Neural cell (in vitro differentiated cells): ENCODE measurements around the gene ISL2.

Source experiments
- EP300 ChIP-seq: fragments of 450-650 bp; conservative IDR thresholded peaks from 2 replicates; pipeline ENCODE4 v1.6.1; 2014; ENCODE audit warnings: antibody characterized with exemption, mild to moderate bottlenecking, moderate library complexity; ENCODE audit not compliant: poor library complexity, severe bottlenecking
- EZH2 ChIP-seq: fragments of 200-600, 300-800 bp; shearing (Covaris generic), sonication (generic); IDR thresholded peaks from 2 replicates; pipeline ENCODE4 v1.6.1; 2014; ENCODE audit warnings: antibody characterized with exemption, low read length, borderline replicate concordance, mild to moderate bottlenecking; ENCODE audit not compliant: insufficient read depth, poor library complexity, severe bottlenecking
- MXI1 ChIP-seq: fragments of 450-650 bp; conservative IDR thresholded peaks from 2 replicates; pipeline ENCODE4 v1.6.1; 2014; ENCODE audit warnings: antibody characterized with exemption, mild to moderate bottlenecking; ENCODE audit not compliant: poor library complexity, severe bottlenecking
- POLR2AphosphoS5 ChIP-seq: IDR thresholded peaks from 2 replicates; pipeline ENCODE4 v1.6.1; 2012
- RAD21 ChIP-seq: fragments of 450-650 bp; conservative IDR thresholded peaks from 2 replicates; pipeline ENCODE4 v1.6.1; 2014; ENCODE audit warnings: antibody characterized with exemption, mild to moderate bottlenecking, moderate library complexity
- REST ChIP-seq: IDR thresholded peaks from 2 replicates; pipeline ENCODE4 v1.6.1; 2012; ENCODE audit warnings: borderline replicate concordance
- TAF1 ChIP-seq: IDR thresholded peaks from 2 replicates; pipeline ENCODE4 v1.6.1; 2012; ENCODE audit warnings: low read depth
- TF ChIP-seq, protein P1 (sequence below): fragments of 450-650 bp; IDR thresholded peaks from 2 replicates; pipeline ENCODE4 v1.5.1; 2014; ENCODE audit warnings: antibody characterized with exemption, mild to moderate bottlenecking, moderate library complexity; ENCODE audit not compliant: poor library complexity, severe bottlenecking

- TF ChIP-seq MXI1: no peak
- TF ChIP-seq, protein P1, sequence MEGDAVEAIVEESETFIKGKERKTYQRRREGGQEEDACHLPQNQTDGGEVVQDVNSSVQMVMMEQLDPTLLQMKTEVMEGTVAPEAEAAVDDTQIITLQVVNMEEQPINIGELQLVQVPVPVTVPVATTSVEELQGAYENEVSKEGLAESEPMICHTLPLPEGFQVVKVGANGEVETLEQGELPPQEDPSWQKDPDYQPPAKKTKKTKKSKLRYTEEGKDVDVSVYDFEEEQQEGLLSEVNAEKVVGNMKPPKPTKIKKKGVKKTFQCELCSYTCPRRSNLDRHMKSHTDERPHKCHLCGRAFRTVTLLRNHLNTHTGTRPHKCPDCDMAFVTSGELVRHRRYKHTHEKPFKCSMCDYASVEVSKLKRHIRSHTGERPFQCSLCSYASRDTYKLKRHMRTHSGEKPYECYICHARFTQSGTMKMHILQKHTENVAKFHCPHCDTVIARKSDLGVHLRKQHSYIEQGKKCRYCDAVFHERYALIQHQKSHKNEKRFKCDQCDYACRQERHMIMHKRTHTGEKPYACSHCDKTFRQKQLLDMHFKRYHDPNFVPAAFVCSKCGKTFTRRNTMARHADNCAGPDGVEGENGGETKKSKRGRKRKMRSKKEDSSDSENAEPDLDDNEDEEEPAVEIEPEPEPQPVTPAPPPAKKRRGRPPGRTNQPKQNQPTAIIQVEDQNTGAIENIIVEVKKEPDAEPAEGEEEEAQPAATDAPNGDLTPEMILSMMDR: no peak
- no peak for TF ChIP-seq EP300
- TF ChIP-seq POLR2AphosphoS5: no peak
- no peak for TF ChIP-seq EZH2
- TF ChIP-seq REST: no peak
- TF ChIP-seq RAD21: no peak
- TF ChIP-seq TAF1: no peak
Observed at GRCh38 chr15:76360416-76360815, 23.8 kb downstream of the ISL2 start.
